PFSK-1 (cell line): ENCODE measurements around the gene SPATA17.

Experiments
- FOXP2 ChIP-seq: optimal IDR thresholded peaks from 2 replicates; pipeline ENCODE3; 2011; ENCODE audit warnings: borderline replicate concordance, control low read depth, inconsistent platforms; ENCODE audit not compliant: insufficient read depth; ENCODE audit errors: extremely low read length, extremely low read depth
- POLR2AphosphoS5 ChIP-seq: IDR thresholded peaks from 2 replicates; pipeline ENCODE4 v1.6.1; 2012; ENCODE audit warnings: low read depth, mild to moderate bottlenecking, control low read depth, low read length, moderate library complexity
- SIN3A ChIP-seq: IDR thresholded peaks from 2 replicates; pipeline ENCODE4 v1.6.1; 2012; ENCODE audit warnings: mild to moderate bottlenecking, low read length, moderate library complexity, borderline replicate concordance; ENCODE audit not compliant: insufficient read depth
- TAF1 ChIP-seq: IDR thresholded peaks from 2 replicates; pipeline ENCODE4 v1.6.1; 2012; ENCODE audit warnings: low read length, control low read depth, borderline replicate concordance; ENCODE audit not compliant: insufficient read depth
- TF ChIP-seq, protein P1 (sequence below), 2 experiments: IDR thresholded peaks; 2 replicates each; pipeline versions ENCODE4 v1.6.1 to v1.8.0; 2011 to 2012; ENCODE audit warnings: low read depth in 2 of 2, low read length in 2 of 2, control low read depth in 1 of 2, inconsistent platforms in 1 of 2, mild to moderate bottlenecking in 1 of 2, moderate library complexity in 1 of 2; ENCODE audit not compliant: insufficient read depth in 1 of 2

The SPATA17 gene

GRCh38 chr1:217673387-217673786 lies 42.2 kb downstream of the SPATA17 start:
- no peak for TF ChIP-seq SIN3A
- TF ChIP-seq, protein P1, sequence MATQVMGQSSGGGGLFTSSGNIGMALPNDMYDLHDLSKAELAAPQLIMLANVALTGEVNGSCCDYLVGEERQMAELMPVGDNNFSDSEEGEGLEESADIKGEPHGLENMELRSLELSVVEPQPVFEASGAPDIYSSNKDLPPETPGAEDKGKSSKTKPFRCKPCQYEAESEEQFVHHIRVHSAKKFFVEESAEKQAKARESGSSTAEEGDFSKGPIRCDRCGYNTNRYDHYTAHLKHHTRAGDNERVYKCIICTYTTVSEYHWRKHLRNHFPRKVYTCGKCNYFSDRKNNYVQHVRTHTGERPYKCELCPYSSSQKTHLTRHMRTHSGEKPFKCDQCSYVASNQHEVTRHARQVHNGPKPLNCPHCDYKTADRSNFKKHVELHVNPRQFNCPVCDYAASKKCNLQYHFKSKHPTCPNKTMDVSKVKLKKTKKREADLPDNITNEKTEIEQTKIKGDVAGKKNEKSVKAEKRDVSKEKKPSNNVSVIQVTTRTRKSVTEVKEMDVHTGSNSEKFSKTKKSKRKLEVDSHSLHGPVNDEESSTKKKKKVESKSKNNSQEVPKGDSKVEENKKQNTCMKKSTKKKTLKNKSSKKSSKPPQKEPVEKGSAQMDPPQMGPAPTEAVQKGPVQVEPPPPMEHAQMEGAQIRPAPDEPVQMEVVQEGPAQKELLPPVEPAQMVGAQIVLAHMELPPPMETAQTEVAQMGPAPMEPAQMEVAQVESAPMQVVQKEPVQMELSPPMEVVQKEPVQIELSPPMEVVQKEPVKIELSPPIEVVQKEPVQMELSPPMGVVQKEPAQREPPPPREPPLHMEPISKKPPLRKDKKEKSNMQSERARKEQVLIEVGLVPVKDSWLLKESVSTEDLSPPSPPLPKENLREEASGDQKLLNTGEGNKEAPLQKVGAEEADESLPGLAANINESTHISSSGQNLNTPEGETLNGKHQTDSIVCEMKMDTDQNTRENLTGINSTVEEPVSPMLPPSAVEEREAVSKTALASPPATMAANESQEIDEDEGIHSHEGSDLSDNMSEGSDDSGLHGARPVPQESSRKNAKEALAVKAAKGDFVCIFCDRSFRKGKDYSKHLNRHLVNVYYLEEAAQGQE (IDR thresholded peaks at IDR 0.05; ENCODE audit: insufficient read depth in 1 of 2, low read depth in 2 of 2, low read length in 2 of 2): no peak
- no peak for TF ChIP-seq TAF1
- TF ChIP-seq POLR2AphosphoS5: no peak
- no peak for TF ChIP-seq FOXP2

GRCh38 chr1:217674028-217674729 lies 43.0 kb downstream of the SPATA17 start:
- TF ChIP-seq TAF1: no peak
- TF ChIP-seq, protein P1 (IDR thresholded peaks at IDR 0.05; ENCODE audit: insufficient read depth in 1 of 2, low read depth in 2 of 2, low read length in 2 of 2): no peak
- no peak for TF ChIP-seq POLR2AphosphoS5
- no peak for TF ChIP-seq SIN3A
- no peak for TF ChIP-seq FOXP2

DNA sequence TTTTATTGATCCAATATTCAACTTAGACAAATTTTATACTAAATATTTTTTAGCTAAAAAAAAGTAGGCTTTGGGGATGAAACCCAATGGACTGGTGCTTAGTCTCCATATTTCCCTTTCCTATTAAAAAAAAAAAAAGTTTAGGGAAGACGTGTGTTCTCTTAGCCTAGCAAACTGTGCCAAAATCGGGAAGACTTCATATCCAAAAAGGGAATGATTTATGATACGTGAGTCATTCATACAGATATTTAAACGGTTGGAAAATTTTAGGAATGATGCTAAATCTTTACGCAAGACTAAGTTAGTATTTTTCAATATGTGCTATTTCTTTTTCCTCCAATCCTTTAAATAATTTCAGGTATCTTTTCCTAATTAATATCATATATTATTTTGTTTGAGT lies 50.7 kb downstream of the SPATA17 start:
- TF ChIP-seq TAF1 (no peak), POLR2AphosphoS5 (no peak), SIN3A (no peak), FOXP2 (no peak)
- TF ChIP-seq, protein P1 (IDR thresholded peaks at IDR 0.05; ENCODE audit: insufficient read depth in 1 of 2, low read depth in 2 of 2, low read length in 2 of 2): no peak

DNA sequence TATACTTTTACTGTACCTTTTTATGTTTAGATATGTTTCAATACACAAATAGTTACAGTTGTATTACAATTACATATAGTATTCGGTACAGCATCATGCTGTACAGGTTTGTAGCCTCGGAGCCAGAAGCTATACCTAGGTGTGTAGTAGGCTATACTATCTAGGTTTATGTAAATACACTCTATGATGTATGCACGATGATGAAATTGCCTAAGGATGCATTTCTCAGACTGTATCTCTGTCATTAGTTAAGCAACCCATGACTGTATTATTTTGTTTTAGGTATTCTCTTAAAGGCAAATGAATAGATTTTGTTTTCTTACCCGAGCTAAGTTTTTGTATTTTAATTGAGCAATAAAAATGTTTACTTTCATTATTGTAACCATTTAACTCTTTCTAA lies 56.4 kb downstream of the SPATA17 start:
- no peak for TF ChIP-seq POLR2AphosphoS5

DNA sequence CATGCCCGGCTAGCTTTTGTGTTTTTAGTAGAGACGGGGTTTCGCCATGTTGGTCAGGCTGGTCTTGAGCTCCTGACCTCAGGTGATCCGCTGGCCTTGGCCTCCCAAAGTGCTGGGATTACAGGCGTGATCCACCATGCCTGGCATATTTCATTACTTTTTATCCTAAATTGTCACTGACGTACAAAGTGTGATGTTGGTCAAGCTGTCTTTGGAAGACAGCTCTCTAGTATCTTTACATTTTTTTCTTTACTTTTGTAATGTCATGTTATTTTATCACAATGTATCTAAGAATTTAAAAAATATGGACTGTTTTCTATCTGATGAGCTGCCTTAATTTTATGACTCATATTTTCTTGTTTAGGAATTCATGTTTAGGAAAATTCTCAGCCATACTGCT lies 72.2 kb downstream of the SPATA17 start:
- TF ChIP-seq FOXP2: no peak
- TF ChIP-seq SIN3A: no peak
- no peak for TF ChIP-seq TAF1
- TF ChIP-seq, protein P1 (IDR thresholded peaks at IDR 0.05; ENCODE audit: insufficient read depth in 1 of 2, low read depth in 2 of 2, low read length in 2 of 2): no peak
- TF ChIP-seq POLR2AphosphoS5: no peak
